Panc1 (cell line): ENCODE data around the gene ZNF292.

ENCODE experiments used
- POLR2AphosphoS5 ChIP-seq: IDR thresholded peaks from 2 replicates; pipeline ENCODE4 v1.6.1; 2012; ENCODE audit warnings: mild to moderate bottlenecking, low read depth, low read length, moderate library complexity
- SIN3A ChIP-seq: IDR thresholded peaks from 2 replicates; pipeline ENCODE4 v1.6.1; 2012; ENCODE audit warnings: low read depth, mild to moderate bottlenecking, low read length, moderate library complexity, borderline replicate concordance; ENCODE audit not compliant: insufficient read depth
- TCF7L2 ChIP-seq: IDR thresholded peaks from 2 replicates; pipeline ENCODE4 v1.6.1; 2011; ENCODE audit warnings: mild to moderate bottlenecking, low read depth, low read length, inconsistent platforms
- TF ChIP-seq, protein P1 (sequence below), 2 experiments: IDR thresholded peaks; 2 replicates each; pipeline ENCODE4 v1.6.1; 2011 to 2012; ENCODE audit warnings: low read depth in 2 of 2, control low read depth in 1 of 2, low read length in 1 of 2, mild to moderate bottlenecking in 1 of 2, moderate library complexity in 1 of 2; ENCODE audit not compliant: insufficient read depth in 1 of 2
- TF ChIP-seq, protein P2 (sequence below): fragments of 450-650 bp; IDR thresholded peaks from 2 replicates; pipeline ENCODE4 v1.5.1; 2017; ENCODE audit warnings: mild to moderate bottlenecking

DNA sequence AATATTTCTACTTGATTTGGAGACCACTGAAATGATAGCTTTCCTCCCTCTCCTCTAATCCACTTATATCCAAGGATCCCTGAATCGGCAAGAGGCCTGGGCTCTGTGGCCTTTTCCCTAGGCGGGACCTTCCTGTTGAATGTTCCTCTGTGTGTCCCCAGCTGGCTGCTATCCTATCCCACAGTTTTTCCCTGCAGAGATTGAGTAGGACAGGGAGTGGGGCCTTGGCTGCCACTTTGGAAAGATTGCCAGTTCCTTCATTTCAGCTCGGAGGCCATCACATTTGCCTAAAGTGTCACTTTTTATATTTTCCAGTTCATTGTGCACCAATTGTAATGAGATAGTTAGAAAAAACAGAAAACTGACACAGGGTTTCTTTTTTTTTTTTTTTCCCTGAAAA is 128.1 kb downstream of the ZNF292 start:
- TF ChIP-seq, protein P1, sequence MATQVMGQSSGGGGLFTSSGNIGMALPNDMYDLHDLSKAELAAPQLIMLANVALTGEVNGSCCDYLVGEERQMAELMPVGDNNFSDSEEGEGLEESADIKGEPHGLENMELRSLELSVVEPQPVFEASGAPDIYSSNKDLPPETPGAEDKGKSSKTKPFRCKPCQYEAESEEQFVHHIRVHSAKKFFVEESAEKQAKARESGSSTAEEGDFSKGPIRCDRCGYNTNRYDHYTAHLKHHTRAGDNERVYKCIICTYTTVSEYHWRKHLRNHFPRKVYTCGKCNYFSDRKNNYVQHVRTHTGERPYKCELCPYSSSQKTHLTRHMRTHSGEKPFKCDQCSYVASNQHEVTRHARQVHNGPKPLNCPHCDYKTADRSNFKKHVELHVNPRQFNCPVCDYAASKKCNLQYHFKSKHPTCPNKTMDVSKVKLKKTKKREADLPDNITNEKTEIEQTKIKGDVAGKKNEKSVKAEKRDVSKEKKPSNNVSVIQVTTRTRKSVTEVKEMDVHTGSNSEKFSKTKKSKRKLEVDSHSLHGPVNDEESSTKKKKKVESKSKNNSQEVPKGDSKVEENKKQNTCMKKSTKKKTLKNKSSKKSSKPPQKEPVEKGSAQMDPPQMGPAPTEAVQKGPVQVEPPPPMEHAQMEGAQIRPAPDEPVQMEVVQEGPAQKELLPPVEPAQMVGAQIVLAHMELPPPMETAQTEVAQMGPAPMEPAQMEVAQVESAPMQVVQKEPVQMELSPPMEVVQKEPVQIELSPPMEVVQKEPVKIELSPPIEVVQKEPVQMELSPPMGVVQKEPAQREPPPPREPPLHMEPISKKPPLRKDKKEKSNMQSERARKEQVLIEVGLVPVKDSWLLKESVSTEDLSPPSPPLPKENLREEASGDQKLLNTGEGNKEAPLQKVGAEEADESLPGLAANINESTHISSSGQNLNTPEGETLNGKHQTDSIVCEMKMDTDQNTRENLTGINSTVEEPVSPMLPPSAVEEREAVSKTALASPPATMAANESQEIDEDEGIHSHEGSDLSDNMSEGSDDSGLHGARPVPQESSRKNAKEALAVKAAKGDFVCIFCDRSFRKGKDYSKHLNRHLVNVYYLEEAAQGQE (IDR thresholded peaks at IDR 0.05; ENCODE audit: insufficient read depth in 1 of 2, low read depth in 2 of 2, low read length in 1 of 2) = no peak
- TF ChIP-seq POLR2AphosphoS5 = no peak
- TF ChIP-seq, protein P2, sequence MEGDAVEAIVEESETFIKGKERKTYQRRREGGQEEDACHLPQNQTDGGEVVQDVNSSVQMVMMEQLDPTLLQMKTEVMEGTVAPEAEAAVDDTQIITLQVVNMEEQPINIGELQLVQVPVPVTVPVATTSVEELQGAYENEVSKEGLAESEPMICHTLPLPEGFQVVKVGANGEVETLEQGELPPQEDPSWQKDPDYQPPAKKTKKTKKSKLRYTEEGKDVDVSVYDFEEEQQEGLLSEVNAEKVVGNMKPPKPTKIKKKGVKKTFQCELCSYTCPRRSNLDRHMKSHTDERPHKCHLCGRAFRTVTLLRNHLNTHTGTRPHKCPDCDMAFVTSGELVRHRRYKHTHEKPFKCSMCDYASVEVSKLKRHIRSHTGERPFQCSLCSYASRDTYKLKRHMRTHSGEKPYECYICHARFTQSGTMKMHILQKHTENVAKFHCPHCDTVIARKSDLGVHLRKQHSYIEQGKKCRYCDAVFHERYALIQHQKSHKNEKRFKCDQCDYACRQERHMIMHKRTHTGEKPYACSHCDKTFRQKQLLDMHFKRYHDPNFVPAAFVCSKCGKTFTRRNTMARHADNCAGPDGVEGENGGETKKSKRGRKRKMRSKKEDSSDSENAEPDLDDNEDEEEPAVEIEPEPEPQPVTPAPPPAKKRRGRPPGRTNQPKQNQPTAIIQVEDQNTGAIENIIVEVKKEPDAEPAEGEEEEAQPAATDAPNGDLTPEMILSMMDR = no peak
- no peak for TF ChIP-seq SIN3A
- TF ChIP-seq TCF7L2 = no peak
